Upper lobe of left lung (tissue), 6 donors: ENCODE measurements around the gene KSR2. TPM values are rescaled to one million over a fixed set of nuclear protein-coding genes. Genes with fewer than 3 reads are reported as not detected.

Experiments
- ATAC-seq, 2 donors: fragments of 200-7000 bp; cut with Tn5 transposase; one replicate each; pipeline ENCODE4 v1.9.1; 2022; ENCODE audit warnings: mild to moderate bottlenecking in 2 of 2, moderate library complexity in 2 of 2; ENCODE audit not compliant: low FRiP score in 2 of 2
- DNase-seq, 2 donors: peaks; one replicate each; pipeline ENCODE4 v3.0.0-alpha.2; 2019 to 2020
- H3K27ac ChIP-seq, 4 donors: fragments of 200-600 bp; sonication (generic); one replicate each; pipeline ENCODE4 v1.5.1; 2016 to 2019
- H3K27me3 ChIP-seq, 4 donors: fragments of 200-600 bp; sonication (generic); one replicate each; pipeline ENCODE4 v1.5.1; 2017 to 2019
- H3K36me3 ChIP-seq, 4 donors: fragments of 200-600 bp; sonication (generic); one replicate each; pipeline ENCODE4 v1.5.1; 2016 to 2019
- H3K4me1 ChIP-seq, 4 donors: fragments of 200-600 bp; sonication (generic); one replicate each; pipeline ENCODE4 v1.5.1; 2018 to 2019
- H3K4me3 ChIP-seq, 4 donors: fragments of 200-600 bp; sonication (generic); one replicate each; pipeline ENCODE4 v1.5.1; 2017 to 2019; ENCODE audit warnings: mild to moderate bottlenecking in 2 of 4, moderate library complexity in 1 of 4
- H3K9me3 ChIP-seq, 4 donors: fragments of 200-600 bp; sonication (generic); one replicate each; pipeline ENCODE4 v1.5.1; 2018 to 2019
- EP300 ChIP-seq, 4 donors: sonication (generic); formaldehyde crosslinking; IDR thresholded peaks; one replicate each; pipeline ENCODE4 v1.5.1; 2017; ENCODE audit warnings: antibody characterized with exemption in 4 of 4, control low read depth in 2 of 4
- POLR2A ChIP-seq, 4 donors: fragments of 450-650 bp; IDR thresholded peaks; one replicate each; pipeline ENCODE4 v1.5.1; 2016 to 2017; ENCODE audit warnings: antibody characterized with exemption in 4 of 4, mild to moderate bottlenecking in 2 of 4
- POLR2AphosphoS5 ChIP-seq, 2 donors: sonication (generic); formaldehyde crosslinking; IDR thresholded peaks; one replicate each; pipeline ENCODE4 v1.5.1; 2017; ENCODE audit warnings: antibody characterized with exemption in 2 of 2
- WGBS, 2 donors: methylation state at CpG; one replicate each; pipeline ENCODE4 v1.1.5; 2017 to 2018; 5-methylcytosine and 5-hydroxymethylcytosine counted together
- total RNA-seq, 6 donors: library from RNA; depleted of rRNA in 4 of 6; stranded (reverse); fragments of >200 nt in 4 of 6; gene quantifications; one replicate each; pipeline versions ENCODE4 v1.1.0 to v1.2.1, GENCODE V29; 2016 to 2021
- TF ChIP-seq, protein P1 (sequence below), 6 experiments: fragments of 450-650 bp in 4 of 6; fragments of 200-600 bp in 2 of 6; sonication (generic) in 2 of 6; IDR thresholded peaks; one replicate each; pipeline ENCODE4 v1.5.1; 2016 to 2019; ENCODE audit warnings: antibody characterized with exemption in 6 of 6
- donor health status: DM: no; HTN: no; CAD: no; lungs with moderate emphysema.
- donor health status: DM: no; HTN: yes; CAD: no; lungs with severe emphysema.

The KSR2 gene
- total RNA-seq, 6 donors from 2014 or later = 0.30 to 3.2 (median 0.85) TPM

DNA sequence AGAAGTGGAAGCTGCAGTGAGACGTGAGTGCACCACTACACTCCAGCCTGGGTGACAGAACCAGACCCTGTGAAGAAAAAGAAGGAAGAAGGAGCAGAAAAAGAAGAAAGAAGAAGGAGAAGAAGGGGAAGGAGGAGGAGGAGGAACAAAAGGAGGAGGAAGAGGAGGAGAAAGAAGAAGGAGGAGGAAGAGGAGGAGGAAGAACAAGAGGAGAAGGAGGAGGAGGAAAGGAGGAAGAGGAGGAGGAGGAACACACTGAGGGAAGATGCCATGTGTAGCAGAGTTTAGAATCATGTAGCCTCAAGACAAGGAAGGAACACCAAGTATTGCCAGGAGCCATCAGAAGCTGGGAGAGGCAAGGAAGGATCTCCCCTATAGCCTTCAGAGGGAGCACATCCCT, 241.5 kb downstream of the KSR2 start:
- no peak for DNase-seq
- no peaks in the 10 kb centered on the region for H3K4me1 ChIP-seq
- ATAC-seq = no peak
- no peak overlapping the region for H3K27ac ChIP-seq
- H3K9me3 ChIP-seq = no peaks in the 10 kb centered on the region
- no peak overlapping the region for H3K4me3 ChIP-seq
- no peaks in the 10 kb centered on the region for H3K36me3 ChIP-seq
- TF ChIP-seq POLR2AphosphoS5 (IDR thresholded peaks at IDR 0.05) (no peak), POLR2A (IDR thresholded peaks at IDR 0.05) (no peak), EP300 (IDR thresholded peaks at IDR 0.05) (no peak)
- TF ChIP-seq, protein P1, sequence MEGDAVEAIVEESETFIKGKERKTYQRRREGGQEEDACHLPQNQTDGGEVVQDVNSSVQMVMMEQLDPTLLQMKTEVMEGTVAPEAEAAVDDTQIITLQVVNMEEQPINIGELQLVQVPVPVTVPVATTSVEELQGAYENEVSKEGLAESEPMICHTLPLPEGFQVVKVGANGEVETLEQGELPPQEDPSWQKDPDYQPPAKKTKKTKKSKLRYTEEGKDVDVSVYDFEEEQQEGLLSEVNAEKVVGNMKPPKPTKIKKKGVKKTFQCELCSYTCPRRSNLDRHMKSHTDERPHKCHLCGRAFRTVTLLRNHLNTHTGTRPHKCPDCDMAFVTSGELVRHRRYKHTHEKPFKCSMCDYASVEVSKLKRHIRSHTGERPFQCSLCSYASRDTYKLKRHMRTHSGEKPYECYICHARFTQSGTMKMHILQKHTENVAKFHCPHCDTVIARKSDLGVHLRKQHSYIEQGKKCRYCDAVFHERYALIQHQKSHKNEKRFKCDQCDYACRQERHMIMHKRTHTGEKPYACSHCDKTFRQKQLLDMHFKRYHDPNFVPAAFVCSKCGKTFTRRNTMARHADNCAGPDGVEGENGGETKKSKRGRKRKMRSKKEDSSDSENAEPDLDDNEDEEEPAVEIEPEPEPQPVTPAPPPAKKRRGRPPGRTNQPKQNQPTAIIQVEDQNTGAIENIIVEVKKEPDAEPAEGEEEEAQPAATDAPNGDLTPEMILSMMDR (IDR thresholded peaks at IDR 0.05) = no peak
- no peaks in the 10 kb centered on the region for H3K27me3 ChIP-seq
- 63 to 67% methylated on average over 1 of the region's 1 CpG for WGBS, 2 donors

DNA sequence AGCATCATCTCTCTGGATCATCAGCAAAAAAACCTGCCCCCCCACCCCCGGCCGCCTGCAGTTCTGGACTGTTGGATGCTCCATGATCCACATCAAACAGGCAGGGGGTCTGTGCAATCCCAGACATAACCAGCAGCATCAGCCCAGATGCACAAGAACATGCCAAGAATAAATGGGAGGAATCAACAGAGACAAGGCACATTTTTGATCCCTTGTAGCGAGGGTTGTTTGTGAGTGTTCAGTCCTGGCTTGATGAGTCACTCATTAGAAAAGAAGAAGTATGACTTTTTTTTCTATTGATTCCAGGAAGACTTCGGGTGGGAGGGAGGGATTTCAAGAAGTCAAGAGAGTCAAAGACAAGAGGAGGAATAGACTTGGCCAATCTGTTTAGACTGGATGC, 244.2 kb downstream of the KSR2 start:
- TF ChIP-seq POLR2AphosphoS5 (IDR thresholded peaks at IDR 0.05) (no peak), POLR2A (IDR thresholded peaks at IDR 0.05) (no peak), EP300 (IDR thresholded peaks at IDR 0.05) (no peak)
- TF ChIP-seq, protein P1 (IDR thresholded peaks at IDR 0.05) = no peak
- ATAC-seq (no peak), DNase-seq (no peak)

DNA sequence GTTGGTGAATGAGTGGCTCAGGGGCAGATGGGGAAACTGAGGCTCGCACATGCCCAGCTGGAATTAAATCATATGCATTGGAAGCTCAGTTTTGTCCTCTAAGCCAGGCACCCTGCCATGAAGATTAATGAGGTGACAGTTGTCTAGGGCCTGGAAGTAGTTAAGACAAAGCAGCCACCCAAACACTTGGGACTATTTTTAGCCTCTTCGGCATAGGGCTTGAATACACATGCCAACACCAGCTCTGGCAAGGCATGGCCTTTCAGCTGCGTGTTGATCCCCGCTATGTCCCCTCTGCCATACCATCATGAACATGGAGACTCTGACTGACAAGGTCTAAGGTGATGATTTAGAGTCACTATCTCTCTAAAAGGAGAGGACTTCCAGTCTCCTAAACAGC, 250.2 kb downstream of the KSR2 start:
- H3K4me3 ChIP-seq = no peak overlapping the region
- DNase-seq (no peak), ATAC-seq (no peak)
- H3K27ac ChIP-seq = no peak overlapping the region
- no peaks in the 10 kb centered on the region for H3K27me3 ChIP-seq
- WGBS, 2 donors = 63 to 64% methylated on average over 4 of the region's 4 CpGs
- no peak for TF ChIP-seq POLR2A (IDR thresholded peaks at IDR 0.05)
- H3K9me3 ChIP-seq = no peaks in the 10 kb centered on the region
- H3K36me3 ChIP-seq = no peaks in the 10 kb centered on the region
- H3K4me1 ChIP-seq = no peaks in the 10 kb centered on the region

More for the DNA sequence above, 244.2 kb downstream of the KSR2 start:
- no peaks in the 10 kb centered on the region for H3K9me3 ChIP-seq
- no peak overlapping the region for H3K4me3 ChIP-seq
- no peak overlapping the region for H3K27ac ChIP-seq
- no peaks in the 10 kb centered on the region for H3K27me3 ChIP-seq
- WGBS, 2 donors = 68 to 72% methylated on average over 3 to 4 of the region's 4 CpGs
- no peaks in the 10 kb centered on the region for H3K4me1 ChIP-seq
- H3K36me3 ChIP-seq = no peaks in the 10 kb centered on the region

DNA sequence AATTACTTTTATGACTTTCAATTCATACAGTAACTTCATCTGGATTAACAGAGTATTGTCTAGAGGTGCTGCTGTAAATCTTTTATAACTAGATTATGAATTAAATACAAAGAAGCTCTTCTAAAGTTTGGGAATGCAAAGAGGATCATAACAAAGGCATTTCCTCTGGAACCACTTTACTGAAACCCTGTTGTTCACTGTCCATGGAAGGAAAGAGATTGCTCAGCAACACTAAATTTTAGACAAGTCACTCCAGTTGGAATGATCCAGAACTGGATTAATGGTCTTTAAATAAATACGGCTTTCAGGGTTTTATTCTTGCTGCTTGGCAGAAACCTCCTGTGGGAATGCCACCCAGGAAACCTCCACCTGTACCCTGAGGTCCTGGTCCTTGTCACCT, 250.6 kb downstream of the KSR2 start:
- no peaks in the 10 kb centered on the region for H3K9me3 ChIP-seq
- no peaks in the 10 kb centered on the region for H3K36me3 ChIP-seq
- H3K4me3 ChIP-seq = no peak overlapping the region
- no peaks in the 10 kb centered on the region for H3K4me1 ChIP-seq
- no peak for DNase-seq
- H3K27ac ChIP-seq = no peak overlapping the region
- H3K27me3 ChIP-seq = no peaks in the 10 kb centered on the region
- no peak for ATAC-seq
- 64 to 72% methylated on average over 1 of the region's 1 CpG for WGBS, 2 donors
- no peak for TF ChIP-seq POLR2A (IDR thresholded peaks at IDR 0.05)

DNA sequence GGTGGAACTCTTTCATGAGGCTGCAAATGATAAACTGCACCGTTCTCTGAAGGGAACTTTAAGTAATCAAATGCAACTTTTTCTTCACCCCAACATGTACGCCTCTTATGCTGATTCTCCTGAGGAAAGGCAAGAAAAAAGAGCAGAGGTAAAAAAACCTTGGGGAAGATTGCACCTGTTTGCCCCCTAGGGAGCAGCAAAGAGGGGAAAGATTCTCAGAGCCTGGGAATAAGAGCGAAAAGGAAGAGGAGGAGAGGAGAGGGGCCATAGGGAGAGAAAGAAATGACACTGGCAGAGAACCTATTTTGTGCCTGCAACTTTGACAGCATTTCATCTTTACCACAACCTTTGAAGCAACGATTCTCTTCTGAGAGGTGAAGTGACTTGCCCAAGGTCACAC, 254.6 kb downstream of the KSR2 start:
- no peak overlapping the region for H3K27ac ChIP-seq

DNA sequence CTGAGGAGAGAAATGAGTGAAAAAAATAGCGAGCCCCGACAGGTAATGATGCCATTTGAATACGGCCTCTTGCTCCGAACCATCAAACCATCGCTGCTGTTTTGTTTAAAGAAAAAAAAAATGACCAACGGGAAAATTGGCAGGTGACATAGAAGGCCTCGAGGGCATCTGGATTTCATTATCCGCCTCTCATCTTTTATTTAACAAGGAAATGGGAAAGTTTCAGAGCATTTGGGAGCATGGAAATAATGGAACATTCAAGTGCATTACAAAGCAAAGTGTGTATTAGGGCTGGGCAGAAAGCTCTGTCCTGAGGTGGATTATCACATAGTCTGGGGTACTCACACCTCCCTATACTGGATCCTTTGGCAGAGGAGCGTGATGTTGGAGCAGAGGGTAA, 258.7 kb downstream of the KSR2 start:
- ATAC-seq = no peak
- WGBS, 2 donors = 86 to 91% methylated on average over 9 of the region's 9 CpGs
- H3K27me3 ChIP-seq = no peaks in the 10 kb centered on the region
- H3K4me1 ChIP-seq = no peaks in the 10 kb centered on the region
- H3K36me3 ChIP-seq = no peaks in the 10 kb centered on the region
- H3K4me3 ChIP-seq = no peak overlapping the region
- DNase-seq = no peak
- TF ChIP-seq POLR2AphosphoS5 (IDR thresholded peaks at IDR 0.05) (no peak), EP300 (IDR thresholded peaks at IDR 0.05) (no peak), POLR2A (IDR thresholded peaks at IDR 0.05) (no peak)
- TF ChIP-seq, protein P1 (IDR thresholded peaks at IDR 0.05) = no peak
- no peak overlapping the region for H3K27ac ChIP-seq
- no peaks in the 10 kb centered on the region for H3K9me3 ChIP-seq

More for the DNA sequence above, 254.6 kb downstream of the KSR2 start:
- 64 to 69% methylated on average over 4 of the region's 4 CpGs for WGBS, 2 donors
- no peaks in the 10 kb centered on the region for H3K36me3 ChIP-seq
- H3K27me3 ChIP-seq = no peaks in the 10 kb centered on the region
- no peaks in the 10 kb centered on the region for H3K9me3 ChIP-seq
- H3K4me1 ChIP-seq = no peaks in the 10 kb centered on the region
- TF ChIP-seq POLR2A (IDR thresholded peaks at IDR 0.05) (no peak), EP300 (IDR thresholded peaks at IDR 0.05) (no peak), POLR2AphosphoS5 (IDR thresholded peaks at IDR 0.05) (no peak)
- TF ChIP-seq, protein P1 (IDR thresholded peaks at IDR 0.05) = no peak
- H3K4me3 ChIP-seq = no peak overlapping the region
- DNase-seq (no peak), ATAC-seq (no peak)
